HEK293 (cell line): ENCODE data around the gene ANXA2.
A peak's percentile ranks its signal among the peaks of the same experiment; 100 is the strongest.

Source experiments
- CTCF ChIA-PET: fragments of 350-600 bp; formaldehyde crosslinking; extraction: SDS; loops from one replicate; lab custom pipeline; 2021; ENCODE audit warnings: antibody characterized with exemption; lab: Yijun Ruan, JAX
- POLR2A ChIA-PET: fragments of 300-600 bp; formaldehyde crosslinking; extraction: SDS; loops from one replicate; lab custom pipeline; 2020; ENCODE audit warnings: antibody characterized with exemption, inconsistent platforms; lab: Yijun Ruan, JAX
- H3K27ac ChIP-seq: fragments of 200-500 bp; sonication (Bioruptor generic); 2 replicates; pipeline ENCODE4 v1.5.1; 2014; ENCODE audit warnings: low read depth, low read length, control low read depth, inconsistent platforms; ENCODE audit errors: extremely low read depth
- H3K36me3 ChIP-seq, 2 experiments: fragments of 200-500 bp in 1 of 2; sonication (Bioruptor generic) in 1 of 2; 1 replicate in 1 of 2; 2 replicates in 1 of 2; pipeline ENCODE4 v1.5.1; 2014 to 2017; ENCODE audit warnings: inconsistent platforms in 2 of 2, low read length in 2 of 2; ENCODE audit not compliant: control insufficient read depth in 2 of 2, insufficient read depth in 1 of 2
- H3K4me1 ChIP-seq: fragments of 200-500 bp; sonication (Bioruptor generic); 2 replicates; pipeline ENCODE4 v1.5.1; 2014; ENCODE audit warnings: mild to moderate bottlenecking, low read length, inconsistent platforms; ENCODE audit not compliant: control insufficient read depth, insufficient read depth
- H3K4me3 ChIP-seq: 2 replicates; pipeline ENCODE4 v1.5.1; 2011; ENCODE audit warnings: low read depth, mild to moderate bottlenecking, control low read depth, low read length, moderate library complexity
- H3K9me3 ChIP-seq: fragments of 200-500 bp; sonication (Bioruptor generic); 2 replicates; pipeline ENCODE4 v1.5.1; 2014; ENCODE audit warnings: low read depth, low read length, inconsistent platforms; ENCODE audit not compliant: control insufficient read depth, insufficient read depth
- HOXA7 ChIP-seq: sonication (generic); formaldehyde crosslinking; IDR thresholded peaks from 2 replicates; pipeline ENCODE4 v1.8.1; 2022; ENCODE audit warnings: missing genetic modification reagents, borderline replicate concordance
- KLF8 ChIP-seq: fragments of 450-650 bp; formaldehyde crosslinking; IDR thresholded peaks from 2 replicates; pipeline ENCODE4 v1.5.1; 2016; ENCODE audit warnings: missing biosample characterization, missing genetic modification characterization
- MYNN ChIP-seq: fragments of 450-650 bp; formaldehyde crosslinking; IDR thresholded peaks from 2 replicates; pipeline ENCODE4 v1.5.1; 2016; ENCODE audit warnings: missing biosample characterization, missing genetic modification characterization, borderline replicate concordance
- PBX3 ChIP-seq: sonication (generic); formaldehyde crosslinking; IDR thresholded peaks from 2 replicates; pipeline ENCODE4 v1.8.1; 2022; ENCODE audit warnings: mild to moderate bottlenecking, moderate library complexity, missing genetic modification reagents
- PRDM1 ChIP-seq: fragments of 450-650 bp; formaldehyde crosslinking; IDR thresholded peaks from 2 replicates; pipeline ENCODE4; 2016; ENCODE audit warnings: missing biosample characterization, missing genetic modification characterization
- SCRT1 ChIP-seq: fragments of 450-650 bp; formaldehyde crosslinking; IDR thresholded peaks from 2 replicates; pipeline ENCODE4 v1.5.1; 2016; ENCODE audit warnings: missing biosample characterization, missing genetic modification characterization, borderline replicate concordance
- YY1 ChIP-seq: fragments of 450-650 bp; formaldehyde crosslinking; IDR thresholded peaks from 2 replicates; pipeline ENCODE4 v1.5.1; 2018; ENCODE audit warnings: missing biosample characterization, missing genetic modification characterization
- ZBTB1 ChIP-seq: fragments of 450-650 bp; formaldehyde crosslinking; IDR thresholded peaks from 2 replicates; pipeline ENCODE4 v1.5.1; 2016; ENCODE audit warnings: missing biosample characterization, missing genetic modification characterization
- ZFHX2 ChIP-seq: fragments of 450-650 bp; formaldehyde crosslinking; conservative IDR thresholded peaks from 2 replicates; pipeline ENCODE4 v1.5.1; 2016; ENCODE audit warnings: missing biosample characterization, missing genetic modification characterization
- ZFP69B ChIP-seq: fragments of 450-650 bp; formaldehyde crosslinking; IDR thresholded peaks from 2 replicates; pipeline ENCODE4 v1.5.1; 2016; ENCODE audit warnings: missing biosample characterization, missing genetic modification characterization
- ZIC2 ChIP-seq: fragments of 450-650 bp; formaldehyde crosslinking; IDR thresholded peaks from 2 replicates; pipeline ENCODE4 v1.5.1; 2016; ENCODE audit warnings: missing biosample characterization, missing genetic modification characterization
- ZNF112 ChIP-seq: fragments of 450-650 bp; formaldehyde crosslinking; IDR thresholded peaks from 2 replicates; pipeline ENCODE4 v1.5.0; 2017; ENCODE audit warnings: missing biosample characterization, missing genetic modification characterization
- ZNF2 ChIP-seq: fragments of 450-650 bp; formaldehyde crosslinking; IDR thresholded peaks from 2 replicates; pipeline ENCODE4 v1.5.1; 2016; ENCODE audit warnings: missing biosample characterization, missing genetic modification characterization
- ZNF280D ChIP-seq: fragments of 450-650 bp; formaldehyde crosslinking; IDR thresholded peaks from 2 replicates; pipeline ENCODE4 v1.5.1; 2016; ENCODE audit warnings: missing biosample characterization, missing genetic modification characterization
- ZNF292 ChIP-seq: fragments of 450-650 bp; formaldehyde crosslinking; IDR thresholded peaks from 2 replicates; pipeline ENCODE4 v1.5.1; 2016; ENCODE audit warnings: low read depth, missing biosample characterization, missing genetic modification characterization, borderline replicate concordance
- ZNF302 ChIP-seq: fragments of 450-650 bp; formaldehyde crosslinking; IDR thresholded peaks from 2 replicates; pipeline ENCODE4 v1.5.1; 2016; ENCODE audit warnings: missing biosample characterization, missing genetic modification characterization, low read depth
- ZNF37A ChIP-seq: fragments of 450-650 bp; IDR thresholded peaks from 2 replicates; pipeline ENCODE4 v1.5.1; 2018; ENCODE audit warnings: missing biosample characterization, missing genetic modification characterization
- ZNF521 ChIP-seq: fragments of 450-650 bp; formaldehyde crosslinking; IDR thresholded peaks from 2 replicates; pipeline ENCODE4 v1.5.1; 2017; ENCODE audit warnings: missing biosample characterization, mild to moderate bottlenecking, missing genetic modification characterization
- ZNF791 ChIP-seq: fragments of 450-650 bp; formaldehyde crosslinking; IDR thresholded peaks from 2 replicates; pipeline ENCODE4 v1.5.1; 2016; ENCODE audit warnings: missing biosample characterization, missing genetic modification characterization
- ZNF792 ChIP-seq: fragments of 450-650 bp; formaldehyde crosslinking; IDR thresholded peaks from 2 replicates; pipeline ENCODE4 v1.5.1; 2016; ENCODE audit warnings: missing biosample characterization, missing genetic modification characterization
- ZNF843 ChIP-seq: fragments of 450-650 bp; formaldehyde crosslinking; IDR thresholded peaks from 2 replicates; pipeline ENCODE4 v1.5.1; 2016; ENCODE audit warnings: missing biosample characterization, missing genetic modification characterization
- ZSCAN4 ChIP-seq: fragments of 450-650 bp; formaldehyde crosslinking; IDR thresholded peaks from 2 replicates; pipeline ENCODE4 v1.5.1; 2017; ENCODE audit warnings: missing biosample characterization, missing genetic modification characterization

The ANXA2 gene

GRCh38 chr15:60421544-60421943, 23.8 kb upstream of the ANXA2 start (continued):
- TF ChIP-seq ZNF37A (tag by site-specific recombination) (no peak), YY1 (no peak), ZNF791 (tag by site-specific recombination) (no peak)

GRCh38 chr15:60420203-60420716, 22.5 kb upstream of the ANXA2 start:
- TF ChIP-seq KLF8 (no peak), ZNF112 (tag by site-specific recombination) (no peak), PRDM1 (peak; percentile 18; the same call in 1 of the 2 replicates)
- ChIA-PET POLR2A (no interaction called here), CTCF (no interaction called here)
- no peak overlapping the region for H3K4me3 ChIP-seq
- no peaks in the 10 kb centered on the region for H3K4me1 ChIP-seq
- H3K27ac ChIP-seq, result no peak overlapping the region
- H3K9me3 ChIP-seq, result no peaks in the 10 kb centered on the region
- peaks cover 5 to 17% of the 10 kb centered on the region in 2 experiments; a peak in 2 of 3 replicates for H3K36me3 ChIP-seq

- CTCF ChIA-PET, result no interaction called here
- H3K27ac ChIP-seq, result no peak overlapping the region
- no peak for TF ChIP-seq PBX3 (CRISPR knock-in tag)
Measured at GRCh38 chr15:60419753-60420152, 22.0 kb upstream of the ANXA2 start.

GRCh38 chr15:60418096-60418495, 20.3 kb upstream of the ANXA2 start:
- ChIA-PET POLR2A (no interaction called here), CTCF (no interaction called here)
- Histone ChIP-seq H3K27ac (no peak overlapping the region), H3K36me3 (peaks cover 5 to 17% of the 10 kb centered on the region in 2 experiments; a peak in 2 of 3 replicates), H3K9me3 (no peaks in the 10 kb centered on the region), H3K4me3 (no peak overlapping the region), H3K4me1 (no peaks in the 10 kb centered on the region)
- TF ChIP-seq ZNF792 (tag by site-specific recombination) (no peak), ZNF292 (tag by site-specific recombination) (no peak), ZNF2 (tag by site-specific recombination) (no peak), MYNN (tag by site-specific recombination) (no peak), ZSCAN4 (tag by site-specific recombination) (no peak), HOXA7 (CRISPR knock-in tag) (no peak), ZFHX2 (tag by site-specific recombination) (no peak), ZIC2 (tag by site-specific recombination) (no peak), ZNF112 (tag by site-specific recombination) (no peak), ZBTB1 (tag by site-specific recombination) (no peak), ZFP69B (tag by site-specific recombination) (no peak), ZNF280D (tag by site-specific recombination) (no peak), ZNF521 (tag by site-specific recombination) (no peak), SCRT1 (tag by site-specific recombination) (no peak), ZNF843 (tag by site-specific recombination) (no peak), ZNF302 (tag by site-specific recombination) (no peak)

More at GRCh38 chr15:60419753-60420152, 22.0 kb upstream of the ANXA2 start:
- H3K4me1 ChIP-seq, result no peaks in the 10 kb centered on the region
- no peaks in the 10 kb centered on the region for H3K9me3 ChIP-seq
- H3K4me3 ChIP-seq, result no peak overlapping the region
- POLR2A ChIA-PET, result no interaction called here
- H3K36me3 ChIP-seq, result peaks cover 5 to 17% of the 10 kb centered on the region in 2 experiments; a peak in 2 of 3 replicates
